Loucy (cell line): Measurements from ENCODE around the gene NCKAP5.

Experiments used
- CTCF ChIP-seq: fragments of 200-600 bp; sonication (generic); conservative IDR thresholded peaks from 2 replicates; pipeline ENCODE4 v1.5.1; 2014; ENCODE audit warnings: mild to moderate bottlenecking, antibody characterized with exemption, low read length
- EZH2phosphoT487 ChIP-seq: fragments of 200-600 bp; IDR thresholded peaks from 2 replicates; pipeline ENCODE4 v1.6.1; 2018; ENCODE audit warnings: antibody characterized with exemption, mild to moderate bottlenecking, moderate library complexity, borderline replicate concordance

DNA sequence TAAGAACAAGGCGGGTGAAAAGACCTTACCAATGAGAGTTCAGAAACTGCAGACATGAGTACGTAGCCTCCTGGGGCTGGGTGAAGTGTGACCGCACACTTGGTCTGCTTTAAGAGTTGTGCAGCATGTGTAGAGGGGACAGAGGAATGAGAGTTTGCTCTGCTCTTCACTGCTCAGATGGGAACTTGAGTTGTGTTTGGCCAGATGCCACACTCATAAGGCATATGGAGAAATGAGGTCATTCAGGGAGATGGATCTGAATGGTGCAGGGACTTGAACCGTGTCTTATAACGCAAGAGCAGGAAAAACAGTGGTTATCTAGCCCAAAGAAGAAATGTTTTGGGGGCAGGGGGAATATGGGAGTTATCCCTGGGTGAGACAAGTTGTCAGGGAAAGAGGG, 624.4 kb downstream of the NCKAP5 start:
- TF ChIP-seq CTCF (no peak), EZH2phosphoT487 (no peak)
